G401 (cell line): ENCODE results near the gene BSND. TPM values are rescaled to one million over a fixed set of nuclear protein-coding genes. Genes with fewer than 3 reads are reported as not detected.
A peak's percentile ranks its signal among the peaks of the same experiment; 100 is the strongest.
"Not testable (repeated sequence)": the region's sequence is repeated elsewhere in the genome, so short reads cannot be mapped to it uniquely, and the experiment has no call there.

Experiments used
- DNase-seq: peaks from one replicate; pipeline ENCODE4 v3.0.0-alpha.2; 2015; ENCODE audit warnings: low spot score
- in situ Hi-C: cut with HindIII; loops from 2 replicates; pipeline ENCODE4 v1.10.0; 2016; ENCODE audit warnings: low sequenced_read_pairs, mixed read lengths
- total RNA-seq: library from RNA; depleted of rRNA; stranded (reverse); fragments of >200 nt; shearing (Covaris generic); gene quantifications from 2 replicates; pipeline ENCODE4 v1.2.3, GENCODE V29; 2014

Gene BSND
- total RNA-seq, 1 experiment from 2014 or later = not detected

DNA sequence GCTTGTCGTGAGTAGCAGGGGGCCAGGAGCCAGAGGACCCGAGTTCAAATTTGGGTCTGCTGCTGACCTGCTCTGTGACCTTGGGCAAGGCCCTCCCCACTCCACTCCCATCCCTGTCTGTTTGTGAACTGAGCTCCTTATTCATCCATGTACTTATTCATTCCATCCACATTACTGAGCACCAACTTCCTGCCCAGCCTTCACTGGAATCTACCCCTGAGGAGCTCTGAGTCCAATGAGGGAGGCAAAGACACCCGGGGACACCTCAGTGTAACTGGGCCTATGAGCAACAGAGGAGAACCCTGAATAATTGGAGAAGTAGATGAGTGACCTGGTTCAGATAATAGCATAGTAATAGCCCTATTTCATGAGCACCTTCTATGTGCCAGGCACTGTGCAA, 8.9 kb downstream of the BSND start:
- no peak for DNase-seq

DNA sequence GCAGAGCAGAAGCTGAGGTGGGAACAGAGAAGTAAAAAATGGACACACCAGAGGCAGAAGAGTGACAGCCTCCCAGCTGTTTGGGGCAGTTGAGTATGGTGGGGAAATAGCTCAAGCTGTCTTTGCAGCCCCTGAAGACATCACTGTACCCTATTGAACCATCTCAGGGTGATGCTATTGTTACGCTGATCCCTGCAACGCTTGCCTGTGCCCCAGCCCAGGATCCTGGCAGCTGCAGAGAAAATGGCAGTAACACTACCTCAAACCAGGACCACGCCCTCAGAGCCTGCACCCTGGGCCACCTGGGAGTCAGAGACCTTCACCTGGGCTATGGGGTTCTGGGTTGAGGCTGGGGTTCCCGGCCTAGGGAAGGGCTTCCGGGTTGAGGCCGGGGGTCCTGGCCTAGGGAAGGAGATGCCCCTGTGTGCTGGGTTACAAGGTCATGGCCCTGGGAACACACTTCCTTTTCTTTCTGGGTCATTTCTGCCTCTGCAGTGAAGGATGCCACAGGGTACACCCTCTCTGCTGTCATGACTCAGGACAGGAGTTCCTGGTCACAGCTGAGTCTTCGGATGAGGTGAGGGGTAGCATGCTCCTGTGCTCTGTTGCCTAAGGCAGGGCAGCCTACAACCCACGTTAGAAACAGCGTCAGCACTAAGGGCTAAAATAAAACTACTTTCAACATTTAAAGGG, 11.6 kb downstream of the BSND start:
- DNase-seq = no peak
- in situ Hi-C loops = no loop called here

More for the DNA sequence above, 8.9 kb downstream of the BSND start:
- in situ Hi-C loops = no loop called here

- in situ Hi-C loops = no loop called here
- no peak for DNase-seq
Measured at GRCh38 chr1:55010887-55011217, 12.1 kb downstream of the BSND start.

- in situ Hi-C loops = no loop called here
- DNase-seq = no peak
Measured at GRCh38 chr1:55012661-55013060, 13.9 kb downstream of the BSND start.

- peak; percentile 94 for DNase-seq
- in situ Hi-C loops = no loop called here
Measured at GRCh38 chr1:55015123-55015522, 16.4 kb downstream of the BSND start.

DNA sequence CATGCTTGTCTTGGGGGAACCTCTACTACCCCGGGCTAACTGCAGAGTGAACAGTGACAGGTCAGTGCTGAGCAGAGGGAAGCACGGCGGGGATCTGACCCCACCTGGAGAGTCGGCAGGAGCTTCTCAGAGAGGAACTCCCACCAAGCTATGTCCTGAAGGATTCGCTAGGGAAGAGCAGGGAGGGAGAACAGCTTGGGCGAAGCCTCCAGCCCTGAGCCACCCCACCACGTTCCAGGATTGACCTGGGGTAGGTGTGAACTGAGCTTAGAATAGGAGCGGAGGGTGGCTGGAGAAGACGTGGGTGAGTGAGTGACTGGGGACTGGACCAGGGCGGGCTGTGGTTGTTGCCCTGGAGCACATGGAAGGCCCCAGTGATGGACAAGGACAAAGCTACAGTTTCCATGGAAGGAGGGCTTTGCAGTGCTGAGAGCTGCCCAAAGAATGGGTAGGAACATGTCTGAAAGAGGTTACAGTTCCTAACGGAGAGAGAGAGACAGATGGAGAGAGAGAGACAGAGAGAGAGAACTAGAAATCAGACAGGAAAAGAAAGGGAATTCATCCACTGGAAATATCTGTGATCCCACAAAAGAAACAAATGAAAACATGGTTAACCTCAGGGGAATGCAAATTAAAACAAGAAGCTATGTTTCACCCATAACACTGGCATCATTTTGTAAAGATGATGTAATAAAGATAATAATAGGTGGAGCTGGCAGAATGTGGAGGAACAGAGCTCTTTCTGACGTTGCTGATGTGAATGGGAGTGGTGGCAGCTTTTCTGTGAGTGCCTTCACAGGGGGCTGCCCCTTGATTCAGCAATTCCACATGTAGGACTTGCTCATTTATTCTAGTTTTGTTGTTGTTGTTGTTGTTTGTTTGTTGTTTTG, 17.2 kb downstream of the BSND start:
- peak; percentile 22 for DNase-seq
- in situ Hi-C loops = no loop called here

GRCh38 chr1:55018395-55018794, 19.7 kb downstream of the BSND start:
- DNase-seq = no peak
- in situ Hi-C loops = no loop called here

- in situ Hi-C loops = no loop called here
- peak; percentile 90 for DNase-seq
Measured at GRCh38 chr1:55021942-55022546, 23.3 kb downstream of the BSND start.

DNA sequence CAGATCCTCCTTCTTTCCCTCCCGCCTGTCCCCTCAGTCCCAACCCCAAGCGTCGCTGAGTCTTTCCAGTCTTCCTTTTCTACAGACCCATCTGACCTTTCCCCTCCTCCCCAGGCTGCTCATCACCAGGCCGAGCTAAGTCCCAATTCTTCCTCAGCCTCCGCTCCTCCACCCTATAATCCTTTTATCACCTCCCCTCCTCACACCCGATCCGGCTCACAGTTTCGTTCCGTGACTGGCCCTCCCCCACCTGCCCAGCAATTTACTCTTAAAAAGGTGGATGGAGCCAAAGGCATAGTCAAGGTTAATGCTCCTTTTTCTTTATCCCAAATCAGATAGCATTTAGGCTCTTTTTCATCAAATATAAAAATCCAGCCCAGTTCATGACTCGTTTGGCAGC, 25.4 kb downstream of the BSND start:
- DNase-seq, in situ Hi-C loops: not testable (repeated sequence)

DNA sequence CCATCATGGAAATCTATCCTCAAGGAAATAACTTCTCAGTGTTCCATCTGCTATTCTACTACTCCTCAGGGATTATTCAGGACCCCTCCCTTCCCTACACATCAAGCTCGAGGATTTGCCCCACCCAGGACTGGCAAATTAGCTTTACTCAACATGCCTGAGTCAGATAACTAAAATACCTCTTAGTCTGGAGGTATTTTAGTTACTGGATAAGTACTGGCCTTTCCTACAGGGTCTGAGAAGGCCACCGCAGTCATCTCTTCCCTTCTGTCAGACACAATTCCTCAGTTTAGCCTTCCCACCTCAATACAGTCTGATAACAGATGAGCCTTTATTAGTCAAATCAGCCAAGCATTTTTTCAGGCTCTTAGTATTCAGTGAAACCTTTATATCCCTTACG, 27.9 kb downstream of the BSND start:
- in situ Hi-C loops, DNase-seq: not testable (repeated sequence)

DNA sequence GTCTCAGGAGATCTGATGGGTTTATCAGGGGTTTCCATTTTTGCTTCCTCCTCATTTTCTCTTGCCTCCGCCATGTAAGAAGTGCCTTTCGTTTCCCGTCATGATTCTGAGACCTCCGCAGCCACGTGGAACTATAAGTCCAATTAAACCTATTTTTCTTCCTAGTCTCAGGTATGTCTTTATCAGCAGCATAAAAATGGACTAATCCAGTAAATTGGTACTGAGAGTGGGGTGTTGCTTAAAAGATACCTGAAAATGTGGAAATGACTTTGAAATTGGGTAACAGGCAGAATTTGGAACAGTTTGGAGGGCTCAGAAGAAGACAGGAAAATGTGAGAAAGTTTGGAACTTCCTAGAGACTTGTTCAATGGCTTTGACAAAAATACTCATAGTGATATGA, 32.4 kb downstream of the BSND start:
- DNase-seq, in situ Hi-C loops: not testable (repeated sequence)

DNA sequence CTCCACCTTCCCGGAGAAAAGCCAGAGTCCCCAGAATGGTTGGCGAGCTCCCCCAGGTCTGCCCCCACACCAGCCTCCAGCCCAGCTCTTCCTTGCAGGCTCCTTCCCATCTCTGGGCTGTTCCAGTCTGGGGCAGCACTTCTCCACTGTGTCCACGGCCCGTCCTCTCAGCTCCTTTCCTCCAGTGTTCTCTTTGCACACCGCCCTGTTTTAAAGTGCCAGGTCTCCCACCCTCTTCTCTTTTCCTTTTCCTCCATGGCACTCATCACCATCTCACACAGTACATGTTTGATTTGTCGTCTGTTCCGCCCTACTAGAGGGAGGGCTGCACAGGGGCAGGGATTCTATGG, 34.5 kb downstream of the BSND start:
- in situ Hi-C loops = no loop called here
- no peak for DNase-seq

- DNase-seq = no peak
- in situ Hi-C loops = no loop called here
Measured at GRCh38 chr1:55034476-55035133, 35.9 kb downstream of the BSND start.

GRCh38 chr1:55035904-55036303, 37.2 kb downstream of the BSND start:
- in situ Hi-C loops = no loop called here

GRCh38 chr1:55037733-55038551, 39.2 kb downstream of the BSND start:
- DNase-seq = peak; percentile 75
- in situ Hi-C loops = no loop called here

More at GRCh38 chr1:55035904-55036303, 37.2 kb downstream of the BSND start:
- no peak for DNase-seq

GRCh38 chr1:55038552-55038838, 39.8 kb downstream of the BSND start:
- peak; percentile 51 for DNase-seq
- in situ Hi-C loops = no loop called here

DNA sequence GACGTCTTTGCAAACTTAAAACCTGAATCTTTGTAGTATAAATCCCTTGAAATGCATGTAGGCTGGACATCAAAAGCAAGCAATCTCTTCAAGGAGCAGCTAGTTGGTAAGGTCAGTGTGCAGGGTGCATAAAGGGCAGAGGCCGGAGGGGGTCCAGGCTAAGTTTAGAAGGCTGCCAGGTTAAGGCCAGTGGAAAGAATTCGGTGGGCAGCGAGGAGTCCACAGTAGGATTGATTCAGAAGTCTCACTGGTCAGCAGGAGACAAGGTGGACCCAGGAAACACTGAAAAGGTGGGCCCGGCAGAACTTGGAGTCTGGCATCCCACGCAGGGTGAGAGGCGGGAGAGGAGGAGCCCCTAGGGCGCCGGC, 40.2 kb downstream of the BSND start:
- no peak for DNase-seq
- in situ Hi-C loops = no loop called here

GRCh38 chr1:55039342-55040082, 40.8 kb downstream of the BSND start, which contains the start of gene PCSK9:
Gene PCSK9, plus strand, starts transcription at chr1:55039548. Its CDS starts 290 bp downstream, at chr1:55039838.
- peak; percentile 48 for DNase-seq
- in situ Hi-C loops = no loop called here
